ENCODE measurements around the gene GBP3.

Gene GBP3

DNA sequence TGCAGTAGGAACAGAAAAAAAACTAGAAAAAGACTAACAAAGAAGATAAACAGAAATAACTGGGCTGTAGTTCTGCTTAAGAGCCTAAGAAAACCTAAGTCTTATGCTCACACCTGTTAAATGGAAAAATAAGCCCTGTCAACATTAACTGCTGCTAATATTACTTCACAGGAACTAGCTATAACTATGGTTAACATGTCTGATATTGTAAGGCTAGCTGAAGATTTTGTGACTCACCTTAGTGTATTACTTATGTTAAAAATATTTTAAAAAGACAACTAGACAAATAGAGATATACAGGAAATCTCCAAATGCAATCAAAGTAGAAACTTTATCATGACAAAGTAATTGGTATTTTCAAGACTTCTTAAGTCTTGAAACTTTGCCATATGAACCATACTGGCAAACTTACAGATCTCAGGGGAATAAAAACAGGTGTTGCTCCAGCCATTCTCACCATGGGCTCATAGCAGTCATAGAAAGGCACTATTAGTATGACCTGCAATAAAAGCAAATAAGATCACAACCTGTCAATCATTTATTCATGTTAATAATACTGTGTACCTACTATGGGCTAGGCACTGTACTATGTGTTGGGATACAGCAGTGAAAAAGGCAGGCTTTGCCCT is 60.9 kb downstream of the GBP3 start:
- no peak for DNase-seq (ENCODE audit: extremely low spot score)
- ChIA-PET CTCF (no interaction called here), POLR2A (no interaction called here)
- TF ChIP-seq ELF4 (IDR thresholded peaks at IDR 0.05): no peak
- TF ChIP-seq, protein P1, sequence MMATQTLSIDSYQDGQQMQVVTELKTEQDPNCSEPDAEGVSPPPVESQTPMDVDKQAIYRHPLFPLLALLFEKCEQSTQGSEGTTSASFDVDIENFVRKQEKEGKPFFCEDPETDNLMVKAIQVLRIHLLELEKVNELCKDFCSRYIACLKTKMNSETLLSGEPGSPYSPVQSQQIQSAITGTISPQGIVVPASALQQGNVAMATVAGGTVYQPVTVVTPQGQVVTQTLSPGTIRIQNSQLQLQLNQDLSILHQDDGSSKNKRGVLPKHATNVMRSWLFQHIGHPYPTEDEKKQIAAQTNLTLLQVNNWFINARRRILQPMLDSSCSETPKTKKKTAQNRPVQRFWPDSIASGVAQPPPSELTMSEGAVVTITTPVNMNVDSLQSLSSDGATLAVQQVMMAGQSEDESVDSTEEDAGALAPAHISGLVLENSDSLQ (IDR thresholded peaks at IDR 0.05): peak; percentile 28; the same call in 1 of the 2 replicates

DNA sequence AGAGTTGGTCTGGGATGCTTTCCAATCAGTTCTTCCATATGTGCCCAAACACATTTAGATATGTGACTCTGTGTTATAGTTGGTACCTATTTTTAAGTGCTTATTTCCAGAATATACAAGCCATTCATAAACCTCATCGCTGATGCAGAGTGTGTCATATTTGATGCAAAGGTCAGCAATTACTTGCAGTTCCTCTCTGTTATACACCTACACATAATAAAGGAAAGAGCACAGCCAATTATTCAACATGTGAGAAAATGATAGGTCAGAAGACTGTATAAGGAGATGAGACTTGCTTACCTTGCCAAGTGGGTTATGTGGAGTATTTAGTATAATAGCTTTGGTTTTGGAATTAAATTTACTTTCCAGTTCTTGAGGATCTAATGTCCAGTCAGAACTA is 61.6 kb downstream of the GBP3 start:
- ChIA-PET CTCF (no interaction called here), POLR2A (no interaction called here)
- no peak for DNase-seq (ENCODE audit: extremely low spot score)
- TF ChIP-seq SUZ12 (IDR thresholded peaks at IDR 0.05) (no peak), SP1 (IDR thresholded peaks at IDR 0.05) (no peak), CTBP1 (IDR thresholded peaks at IDR 0.05; ENCODE audit: borderline replicate concordance) (no peak), FOXK2 (IDR thresholded peaks at IDR 0.05) (no peak), TARDBP (IDR thresholded peaks at IDR 0.05) (no peak), FOXM1 (IDR thresholded peaks at IDR 0.05; ENCODE audit: borderline replicate concordance) (no peak)
- TF ChIP-seq, protein P1 (IDR thresholded peaks at IDR 0.05): no peak

Measured in HEK293T (cell line).